Measurements from ENCODE around the gene RALGAPA1. TPM values are rescaled to one million over a fixed set of nuclear protein-coding genes. Genes with fewer than 3 reads are reported as not detected.

The RALGAPA1 gene
- total and polyA plus RNA-seq, 4 donors, result 4.6 to 38.7 (median 13.4) TPM

- 73% methylated on average over 1 of the region's 1 CpG for WGBS
- DNase-seq (ENCODE audit: low spot score), result no peak
- H3K9me3 ChIP-seq (ENCODE audit: control insufficient read depth in 4 of 4, low read length in 3 of 4), result no peaks in the 10 kb centered on the region
- H3K4me1 ChIP-seq (ENCODE audit: control insufficient read depth in 4 of 4, insufficient read depth in 4 of 4, low read length in 3 of 4), result no peaks in the 10 kb centered on the region
- no peak overlapping the region for H3K4me3 ChIP-seq (ENCODE audit: low read depth in 1 of 3, low read length in 3 of 3)
- H3K27me3 ChIP-seq (ENCODE audit: control insufficient read depth in 4 of 4, insufficient read depth in 4 of 4, low read length in 3 of 4), result no peaks in the 10 kb centered on the region
- no peak for TF ChIP-seq GABPA (IDR thresholded peaks at IDR 0.05 in 1 of 2, conservative IDR thresholded peaks at IDR 0.05 in 1 of 2)
- no peak for TF ChIP-seq CTCF (IDR thresholded peaks at IDR 0.05; ENCODE audit: low read depth, low read length, missing input control)
- TF ChIP-seq TAF1 (conservative IDR thresholded peaks at IDR 0.05), result no peak
- no peak for TF ChIP-seq FOXA1 (IDR thresholded peaks at IDR 0.05)
- no peak for TF ChIP-seq ATF3 (IDR thresholded peaks at IDR 0.05)
- TF ChIP-seq RXRA (IDR thresholded peaks at IDR 0.05), result no peak
- no peak for TF ChIP-seq YY1 (IDR thresholded peaks at IDR 0.05)
- TF ChIP-seq HNF4G (IDR thresholded peaks at IDR 0.05), result no peak
- TF ChIP-seq ZBTB33 (IDR thresholded peaks at IDR 0.05), result no peak
- TF ChIP-seq EGR1 (IDR thresholded peaks at IDR 0.05; ENCODE audit: low read depth in 2 of 2), result no peak
- no peak overlapping the region for H3K9ac ChIP-seq (ENCODE audit: low read depth in 1 of 2, low read length in 2 of 2)
- no peak overlapping the region for H3K27ac ChIP-seq (ENCODE audit: low read depth in 1 of 2, low read length in 2 of 2)
- peaks cover 0 to 14% (median 1%) of the 10 kb centered on the region in 4 donors for H3K36me3 ChIP-seq (ENCODE audit: control insufficient read depth in 4 of 4, insufficient read depth in 3 of 4, low read depth in 1 of 4, low read length in 3 of 4)
Measured at GRCh38 chr14:35632676-35633075, 176.4 kb downstream of the RALGAPA1 start.

- H3K4me1 ChIP-seq (ENCODE audit: control insufficient read depth in 4 of 4, insufficient read depth in 4 of 4, low read length in 3 of 4), result no peaks in the 10 kb centered on the region
- H3K9me3 ChIP-seq (ENCODE audit: control insufficient read depth in 4 of 4, low read length in 3 of 4), result no peaks in the 10 kb centered on the region
- WGBS, result 98% methylated on average over 3 of the region's 3 CpGs
- no peak overlapping the region for H3K4me3 ChIP-seq (ENCODE audit: low read depth in 1 of 3, low read length in 3 of 3)
- no peaks in the 10 kb centered on the region for H3K27me3 ChIP-seq (ENCODE audit: control insufficient read depth in 4 of 4, insufficient read depth in 4 of 4, low read length in 3 of 4)
- H3K9ac ChIP-seq (ENCODE audit: low read depth in 1 of 2, low read length in 2 of 2), result no peak overlapping the region
- TF ChIP-seq RXRA (IDR thresholded peaks at IDR 0.05) (no peak), HNF4A (conservative IDR thresholded peaks at IDR 0.05) (no peak), ATF3 (IDR thresholded peaks at IDR 0.05) (no peak), REST (IDR thresholded peaks at IDR 0.05) (no peak), ZBTB33 (IDR thresholded peaks at IDR 0.05) (no peak), SP1 (IDR thresholded peaks at IDR 0.05) (no peak), TAF1 (conservative IDR thresholded peaks at IDR 0.05) (no peak), YY1 (IDR thresholded peaks at IDR 0.05) (no peak), HNF4G (IDR thresholded peaks at IDR 0.05) (no peak), GABPA (IDR thresholded peaks at IDR 0.05 in 1 of 2, conservative IDR thresholded peaks at IDR 0.05 in 1 of 2) (no peak), FOXA1 (IDR thresholded peaks at IDR 0.05) (no peak), RAD21 (IDR thresholded peaks at IDR 0.05) (no peak), NR2F2 (IDR thresholded peaks at IDR 0.05) (no peak), EGR1 (IDR thresholded peaks at IDR 0.05; ENCODE audit: low read depth in 2 of 2) (no peak), JUND (IDR thresholded peaks at IDR 0.05) (no peak), FOXA2 (IDR thresholded peaks at IDR 0.05) (no peak)
- H3K36me3 ChIP-seq (ENCODE audit: control insufficient read depth in 4 of 4, insufficient read depth in 3 of 4, low read depth in 1 of 4, low read length in 3 of 4), result peaks cover 0 to 14% (median 1%) of the 10 kb centered on the region in 4 donors
- DNase-seq (ENCODE audit: low spot score), result no peak
- no peak overlapping the region for H3K27ac ChIP-seq (ENCODE audit: low read depth in 1 of 2, low read length in 2 of 2)
Measured at GRCh38 chr14:35632271-35632670, 176.8 kb downstream of the RALGAPA1 start.
